ENCODE measurements around the gene CLASP1. TPM values are rescaled to one million over a fixed set of nuclear protein-coding genes. Genes with fewer than 3 reads are reported as not detected.

CLASP1 gene
- total RNA-seq, 1 donor from 2014 or later: 31.3 TPM

DNA sequence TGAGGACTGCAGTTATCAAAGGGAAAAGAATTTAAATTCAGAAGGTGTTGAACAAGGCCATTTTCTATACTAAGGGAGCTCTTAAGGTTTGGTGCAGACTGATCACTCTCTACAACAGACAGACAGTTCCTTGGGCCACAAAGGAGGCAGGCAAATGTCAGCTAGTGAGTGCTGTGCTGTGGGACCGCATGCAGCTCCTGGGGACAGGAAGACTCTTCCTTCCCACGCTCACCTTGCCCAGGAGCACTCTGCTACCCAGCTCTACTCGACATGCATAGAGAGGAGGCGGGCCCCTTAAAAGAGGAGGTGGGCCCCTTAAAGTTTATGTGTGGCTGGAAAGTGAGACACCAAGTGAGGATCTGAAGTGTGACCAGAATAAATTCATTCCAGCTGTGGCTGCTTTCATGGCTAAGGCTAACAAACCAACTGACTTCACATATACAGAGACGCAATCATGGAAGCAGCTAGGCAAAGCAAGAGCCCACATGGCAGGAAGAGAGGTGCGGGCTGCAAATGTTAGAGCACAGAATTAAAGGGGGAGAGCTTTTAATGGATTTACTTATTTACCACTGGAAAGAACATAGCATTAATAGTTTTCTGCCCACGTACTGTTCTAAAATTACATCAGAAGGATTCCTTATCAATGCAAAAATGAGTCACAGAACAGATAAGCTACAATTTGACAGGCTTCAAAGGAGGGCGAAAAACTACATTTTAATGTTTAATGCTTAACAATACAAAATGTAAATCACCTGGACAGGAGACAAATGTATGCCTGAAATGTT is 220.0 kb downstream of the CLASP1 start:
- no peak for DNase-seq (ENCODE audit: low read depth, low spot score)

GRCh38 chr2:121427187-121427689 is 222.0 kb downstream of the CLASP1 start:
- no peak for DNase-seq (ENCODE audit: low read depth, low spot score)

- no peak for DNase-seq (ENCODE audit: low read depth, low spot score)
These were observed 228.8 kb downstream of the CLASP1 start for GRCh38 chr2:121420486-121420885.

- no peak for DNase-seq (ENCODE audit: low read depth, low spot score)
These were observed 230.1 kb downstream of the CLASP1 start for GRCh38 chr2:121419081-121419699.

DNA sequence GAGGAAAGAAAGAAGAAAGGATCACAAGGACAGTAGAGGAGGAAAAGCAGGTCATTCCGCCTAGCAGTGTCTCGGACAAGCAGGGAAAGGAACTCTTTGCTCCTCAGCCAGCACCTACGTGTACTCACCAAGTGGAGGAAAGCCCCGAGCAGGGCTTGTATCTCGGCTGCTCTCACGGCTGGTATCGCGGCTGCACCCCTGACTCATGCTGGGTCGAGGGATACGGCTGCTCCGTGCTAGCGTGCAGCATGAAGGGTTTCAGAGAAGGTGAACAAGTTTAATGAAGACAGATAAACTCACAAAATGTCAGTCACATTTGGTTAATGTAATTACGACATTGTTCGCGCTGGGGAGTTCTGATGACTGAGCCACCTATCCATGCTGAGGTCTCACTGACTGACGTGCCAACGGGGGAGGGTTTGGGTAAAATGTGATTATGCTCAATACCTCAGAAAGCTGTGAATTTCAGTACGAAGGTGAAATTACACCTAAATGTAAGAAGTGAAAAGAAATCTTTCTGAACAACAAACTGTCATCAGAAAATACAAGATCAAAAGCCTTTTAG is 230.7 kb downstream of the CLASP1 start:
- DNase-seq (ENCODE audit: low read depth, low spot score): no peak

- no peak for DNase-seq (ENCODE audit: low read depth, low spot score)
These were observed 231.4 kb downstream of the CLASP1 start for GRCh38 chr2:121417826-121418225.

GRCh38 chr2:121415727-121416126 is 233.5 kb downstream of the CLASP1 start:
- no peak for DNase-seq (ENCODE audit: low read depth, low spot score)

- DNase-seq (ENCODE audit: low read depth, low spot score): no peak
These were observed 236.9 kb downstream of the CLASP1 start for GRCh38 chr2:121412349-121412748.

- no peak for DNase-seq (ENCODE audit: low read depth, low spot score)
These were observed 239.3 kb downstream of the CLASP1 start for GRCh38 chr2:121409966-121410365.

DNA sequence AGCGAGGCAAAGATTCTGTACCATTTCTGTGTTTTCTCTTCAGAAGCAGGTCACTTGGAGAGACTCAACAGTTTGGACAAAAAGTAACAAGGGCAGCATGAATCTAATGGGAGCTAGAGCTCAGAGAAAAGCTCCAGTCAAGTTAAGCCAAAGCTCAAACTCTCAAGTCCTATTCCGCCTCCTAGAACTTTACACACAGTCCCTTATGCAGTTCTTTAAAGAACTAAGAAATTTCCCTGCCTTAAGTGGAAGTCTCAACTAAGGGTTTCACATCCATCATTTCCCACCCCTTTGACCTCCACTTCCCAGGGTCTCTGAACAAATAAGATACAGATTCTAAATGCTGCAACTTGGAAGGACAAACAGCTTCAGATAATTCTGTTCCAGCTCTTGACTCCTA is 239.9 kb downstream of the CLASP1 start:
- no peak for DNase-seq (ENCODE audit: low read depth, low spot score)

GRCh38 chr2:121408641-121409040 is 240.6 kb downstream of the CLASP1 start:
- DNase-seq (ENCODE audit: low read depth, low spot score): no peak

GRCh38 chr2:121405233-121405632 is 244.0 kb downstream of the CLASP1 start:
- DNase-seq (ENCODE audit: low read depth, low spot score): no peak

- no peak for DNase-seq (ENCODE audit: low read depth, low spot score)
These were observed 249.1 kb downstream of the CLASP1 start for GRCh38 chr2:121400201-121400600.

DNA sequence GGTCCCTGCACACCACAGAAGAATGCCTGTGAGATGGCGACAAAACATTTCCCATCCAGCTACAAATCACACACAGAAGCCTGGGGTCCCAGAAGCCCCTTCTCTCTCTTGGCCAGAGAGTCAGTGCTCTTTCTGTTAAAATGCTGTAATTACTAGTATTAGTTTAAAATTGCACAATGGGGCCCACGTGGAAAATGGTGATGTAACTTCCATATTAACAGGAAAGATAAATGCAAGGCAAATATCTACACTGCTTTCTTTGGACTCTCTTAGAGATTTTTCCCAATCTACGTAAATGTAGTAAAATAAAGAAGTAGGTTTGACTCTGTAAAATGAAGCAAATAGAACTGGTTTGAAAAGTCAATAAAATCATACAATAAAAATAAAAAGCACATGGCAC is 250.4 kb downstream of the CLASP1 start:
- no peak for DNase-seq (ENCODE audit: low read depth, low spot score)

- no peak for DNase-seq (ENCODE audit: low read depth, low spot score)
These were observed 259.1 kb downstream of the CLASP1 start for GRCh38 chr2:121390082-121390692.

DNA sequence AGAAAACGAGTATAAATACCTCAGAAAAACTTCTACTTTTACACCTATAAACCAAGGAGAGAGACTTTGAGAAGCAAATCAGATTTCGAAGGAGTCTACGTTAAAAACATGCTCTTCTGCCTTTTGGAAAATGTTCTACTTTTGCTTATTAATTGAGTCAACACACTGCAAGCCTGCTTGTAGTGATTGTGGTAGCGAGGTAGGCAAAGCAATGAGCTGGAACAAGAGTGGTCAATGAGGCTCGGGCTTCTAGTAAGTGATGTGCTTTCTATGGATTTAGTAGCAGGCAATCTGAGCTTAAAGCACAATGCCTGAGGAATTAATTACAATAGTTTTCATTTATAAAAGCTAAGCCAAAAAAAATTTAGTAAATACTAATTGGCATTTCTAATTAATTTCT is 260.9 kb downstream of the CLASP1 start:
- DNase-seq (ENCODE audit: low read depth, low spot score): no peak

GRCh38 chr2:121387591-121388325 is 261.5 kb downstream of the CLASP1 start:
- DNase-seq (ENCODE audit: low read depth, low spot score): no peak

- no peak for DNase-seq (ENCODE audit: low read depth, low spot score)
These were observed 262.6 kb downstream of the CLASP1 start for GRCh38 chr2:121386707-121387106.

- no peak for DNase-seq (ENCODE audit: low read depth, low spot score)
These were observed 263.2 kb downstream of the CLASP1 start for GRCh38 chr2:121386102-121386501.

DNA sequence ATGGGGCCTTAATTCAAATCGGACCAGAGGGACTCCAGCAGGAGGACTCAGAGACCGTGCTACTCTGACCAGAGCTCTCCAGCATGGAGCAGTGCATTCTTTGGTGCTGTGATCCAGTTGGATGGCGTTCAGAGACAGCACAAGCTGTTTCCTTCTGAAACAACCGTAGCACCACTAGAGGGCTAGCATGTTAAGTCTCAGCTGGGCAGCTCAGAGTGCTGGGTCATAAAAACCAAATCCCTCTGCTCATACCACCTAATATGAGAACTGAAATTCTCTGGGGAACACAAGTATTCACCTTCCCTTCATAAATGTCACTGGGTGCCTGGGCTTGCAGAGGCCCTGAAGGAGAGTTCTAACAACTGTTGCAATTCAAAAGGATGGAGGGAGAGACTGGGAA is 266.5 kb downstream of the CLASP1 start:
- DNase-seq (ENCODE audit: low read depth, low spot score): no peak

DNA sequence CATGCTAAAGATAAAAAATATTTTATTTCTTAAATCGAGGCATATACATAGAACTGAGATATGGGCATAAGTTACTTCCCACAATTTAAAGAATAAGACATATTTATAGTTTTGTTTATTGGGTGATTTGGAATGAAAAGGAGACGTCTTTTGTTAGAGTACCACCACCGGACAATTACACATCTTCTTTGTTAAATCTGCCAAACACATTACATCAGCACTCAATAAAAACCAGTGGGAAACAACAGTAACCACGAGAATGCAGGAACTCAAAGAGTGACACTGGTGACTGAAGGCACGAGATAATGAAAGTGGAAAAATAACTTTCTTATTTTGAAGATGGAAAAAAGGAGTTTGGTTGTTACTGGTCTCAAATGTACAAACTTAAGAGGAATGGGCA is 271.6 kb downstream of the CLASP1 start:
- DNase-seq (ENCODE audit: low read depth, low spot score): no peak
